ENCODE results near the gene NDFIP1. TPM values are rescaled to one million over a fixed set of nuclear protein-coding genes. Genes with fewer than 3 reads are reported as not detected.

NDFIP1 gene
- total RNA-seq, 1 experiment from 2014 or later: 26.6 TPM

- Mint-ChIP-seq H3K9me3 (no peaks in the 10 kb centered on the region), H3K36me3 (ENCODE audit: insufficient read depth in 1 of 3, low read depth in 3 of 3) (peaks cover 7 to 27% (median 13%) of the 10 kb centered on the region in 3 experiments; a peak in 6 of 7 replicates)
- no peak overlapping the region for H3K56ac ChIP-seq (ENCODE audit: insufficient read length, low read depth, low read length)
These were observed 25.0 kb downstream of the NDFIP1 start for GRCh38 chr5:142133330-142134206.

More at GRCh38 chr5:142133330-142134206, 25.0 kb downstream of the NDFIP1 start:
- no peaks in the 10 kb centered on the region for H3K9me3 ChIP-seq (ENCODE audit: control insufficient read depth, low read depth, low read length)
- H4K8ac ChIP-seq (replicated peaks; ENCODE audit: insufficient read length, low read depth, low read length): no peak overlapping the region
- H3K4me1 ChIP-seq (ENCODE audit: insufficient read depth, low read length): no peaks in the 10 kb centered on the region
- no peak overlapping the region for H3T11ph ChIP-seq (ENCODE audit: low read length)
- peaks cover 4 to 8% of the 10 kb centered on the region in 2 experiments for H3K4me1 Mint-ChIP-seq
- TF ChIP-seq CTCF (conservative IDR thresholded peaks at IDR 0.05): no peak
- no peak overlapping the region for H3K23ac ChIP-seq (ENCODE audit: insufficient read length, low read depth, low read length)
- WGBS (ENCODE audit: extremely low coverage, insufficient read length, low lambda C conversion rate): no CpG with 5 or more reads among the region's 3 CpGs
- no peak overlapping the region for H2BK15ac ChIP-seq (ENCODE audit: low read depth, low read length)
- H2BK20ac ChIP-seq (ENCODE audit: low read depth, low read length, poor library complexity, severe bottlenecking): no peak overlapping the region
- no peak overlapping the region for H4K5ac ChIP-seq (ENCODE audit: insufficient read length, low read depth, low read length)
- no peak overlapping the region for H3K4ac ChIP-seq (ENCODE audit: low read depth, low read length)
- no peak overlapping the region for H3K27ac Mint-ChIP-seq
- H3K79me1 ChIP-seq (ENCODE audit: insufficient read depth, low read depth, low read length, poor library complexity, severe bottlenecking): no peaks in the 10 kb centered on the region
- H3K23me2 ChIP-seq (ENCODE audit: insufficient read length, low read depth, low read length, poor library complexity, severe bottlenecking): no peaks in the 10 kb centered on the region
- no peak overlapping the region for H3K4me2 ChIP-seq (ENCODE audit: insufficient read depth, insufficient read length, low read length)
- no peak overlapping the region for H2BK120ac ChIP-seq (ENCODE audit: low read depth, low read length, poor library complexity, severe bottlenecking)
- no peak overlapping the region for H3K14ac ChIP-seq (ENCODE audit: insufficient read depth, low read length)
- no peak for DNase-seq
- H2BK5ac ChIP-seq (ENCODE audit: insufficient read length, low read length): no peak overlapping the region
- no peaks in the 10 kb centered on the region for H3K79me2 ChIP-seq (ENCODE audit: insufficient read depth, low read length)
- H3K18ac ChIP-seq (ENCODE audit: insufficient read length, low read depth, low read length): no peak overlapping the region
- no peaks in the 10 kb centered on the region for H3K27me3 ChIP-seq (ENCODE audit: insufficient read depth, low read length)
- no peak overlapping the region for H3K4me3 Mint-ChIP-seq
- no peak overlapping the region for H2AFZ ChIP-seq (ENCODE audit: low read length)
- no peak overlapping the region for H3K27ac ChIP-seq (ENCODE audit: insufficient read length, low read depth, low read length)
- no peak overlapping the region for H2BK12ac ChIP-seq (ENCODE audit: insufficient read length, low read depth, low read length)
- no peak overlapping the region for H4K91ac ChIP-seq (ENCODE audit: insufficient read length, low read depth, low read length)
- H2AK5ac ChIP-seq (ENCODE audit: insufficient read length, low read length): no peak overlapping the region
- H3K27me3 Mint-ChIP-seq (ENCODE audit: low read depth): no peaks in the 10 kb centered on the region
- no peaks in the 10 kb centered on the region for H4K20me1 ChIP-seq (ENCODE audit: control insufficient read depth, insufficient read depth, insufficient read length)
- H3K9ac ChIP-seq (ENCODE audit: extremely low read depth, insufficient read length, low read length): no peak overlapping the region

Measured in H9 (cell line).